Gastroesophageal sphincter (tissue), 4 donors: ENCODE measurements around the gene SUCNR1. TPM values are rescaled to one million over a fixed set of nuclear protein-coding genes. Genes with fewer than 3 reads are reported as not detected.

ENCODE experiments used
- ATAC-seq: fragments of 150-250 bp; one replicate; pipeline ENCODE4 v1.9.1; 2016; ENCODE audit warnings: mild to moderate bottlenecking, moderate library complexity
- H3K27ac ChIP-seq, 4 donors: fragments of 200-600 bp; sonication (generic) in 3 of 4; 1 replicate in 3 of 4; 2 replicates in 1 of 4; pipeline ENCODE4 v1.5.1; 2016 to 2019
- H3K27me3 ChIP-seq: fragments of 200-600 bp; sonication (generic); one replicate; pipeline ENCODE4 v1.5.1; 2019
- H3K36me3 ChIP-seq, 2 donors: fragments of 200-600 bp; sonication (generic); one replicate each; pipeline ENCODE4 v1.5.1; 2019; ENCODE audit warnings: control low read depth in 1 of 2
- H3K4me1 ChIP-seq, 3 donors: fragments of 200-600 bp; sonication (generic); 1 replicate in 2 of 3; 2 replicates in 1 of 3; pipeline ENCODE4 v1.5.1; 2016 to 2019; ENCODE audit warnings: control low read depth in 2 of 3
- H3K4me3 ChIP-seq, 2 donors: fragments of 200-600 bp; sonication (generic); one replicate each; pipeline ENCODE4 v1.5.1; 2019; ENCODE audit warnings: mild to moderate bottlenecking in 1 of 2, moderate library complexity in 1 of 2
- H3K9me3 ChIP-seq, 3 donors: fragments of 200-600 bp; sonication (generic); one replicate each; pipeline ENCODE4 v1.5.1; 2017 to 2019; ENCODE audit warnings: control low read depth in 2 of 3
- EP300 ChIP-seq: sonication (generic); formaldehyde crosslinking; IDR thresholded peaks from one replicate; pipeline ENCODE4 v1.6.1; 2017; ENCODE audit warnings: antibody characterized with exemption, mild to moderate bottlenecking
- POLR2A ChIP-seq, 2 donors: fragments of 450-650 bp; IDR thresholded peaks; one replicate each; pipeline ENCODE4 v1.6.1; 2017; ENCODE audit warnings: antibody characterized with exemption in 2 of 2, mild to moderate bottlenecking in 2 of 2, moderate library complexity in 1 of 2
- POLR2AphosphoS5 ChIP-seq: sonication (generic); formaldehyde crosslinking; IDR thresholded peaks from one replicate; pipeline ENCODE4 v1.6.1; 2017; ENCODE audit warnings: antibody characterized with exemption
- WGBS, 2 donors: methylation state at CpG; one replicate each; pipeline ENCODE4 v1.1.5; 2018; ENCODE audit warnings: low coverage in 1 of 2; 5-methylcytosine and 5-hydroxymethylcytosine counted together
- total RNA-seq, 4 donors: library from RNA; depleted of rRNA; stranded (reverse); fragments of >200 nt; gene quantifications; one replicate each; pipeline ENCODE4 v1.1.0, GENCODE V29; 2016
- TF ChIP-seq, protein P1 (sequence below), 4 experiments: fragments of 200-600 bp in 2 of 4; fragments of 450-650 bp in 2 of 4; sonication (generic) in 1 of 4; IDR thresholded peaks; one replicate each; pipeline ENCODE4 v1.5.1; 2017 to 2019; ENCODE audit warnings: antibody characterized with exemption in 4 of 4, mild to moderate bottlenecking in 2 of 4, moderate library complexity in 2 of 4

Gene SUCNR1
- total RNA-seq, 4 donors from 2014 or later: 0.12 to 0.74 (median 0.13) TPM; not detected in 1

DNA sequence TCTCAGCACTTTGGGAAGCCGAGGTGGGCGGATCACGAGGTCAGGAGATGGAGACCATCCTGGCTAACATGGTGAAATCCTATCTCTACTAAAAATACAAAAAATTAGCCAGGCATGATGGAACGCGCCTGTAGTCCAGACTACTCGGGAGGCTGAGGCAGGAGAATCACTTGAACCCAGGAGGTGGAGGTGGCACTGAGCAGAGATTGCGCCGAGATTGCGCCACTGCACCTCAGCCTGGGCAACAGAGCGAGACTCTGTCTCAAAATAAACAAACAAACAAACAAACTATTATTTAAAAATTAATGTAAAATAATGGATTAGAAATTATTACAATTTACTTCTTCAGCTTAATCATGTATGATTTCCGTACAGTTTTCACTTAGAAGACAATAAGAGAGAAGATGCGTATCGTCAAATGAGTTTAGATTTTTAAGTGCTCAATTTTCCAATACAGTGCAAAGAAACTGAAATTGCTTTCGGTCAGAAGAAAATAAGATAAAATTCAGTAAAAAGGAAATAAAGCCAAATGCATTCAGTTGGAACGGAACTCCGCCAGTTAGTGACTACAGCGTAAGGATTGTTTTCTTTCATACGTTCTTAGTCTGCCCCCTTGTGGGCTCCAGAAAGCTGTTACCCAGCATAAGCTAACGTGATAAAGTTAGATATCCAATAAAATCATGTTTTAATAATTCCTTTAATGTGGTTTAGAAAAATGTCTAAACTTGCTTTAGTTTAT lies 34.7 kb upstream of the SUCNR1 start:
- peak; percentile 78 for ATAC-seq

DNA sequence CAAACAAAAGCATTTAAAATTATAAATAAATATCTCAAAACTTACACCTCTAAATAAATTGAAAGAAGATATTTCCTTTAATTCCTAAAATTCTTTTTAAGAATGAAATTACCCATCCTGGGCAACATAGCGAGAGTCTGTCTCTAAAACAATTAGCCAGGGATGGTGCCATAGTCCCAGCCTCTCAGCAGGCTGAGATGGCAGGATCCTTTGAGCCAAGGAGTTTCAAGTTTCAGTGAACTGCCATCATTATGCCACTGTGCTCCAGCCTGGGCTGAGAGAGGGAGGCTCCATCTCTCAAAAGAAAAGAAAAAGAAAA lies 34.2 kb upstream of the SUCNR1 start:
- no peaks in the 10 kb centered on the region for H3K36me3 ChIP-seq
- H3K27me3 ChIP-seq: no peaks in the 10 kb centered on the region
- 80% methylated on average over 1 of the region's 1 CpG for WGBS, 2 donors
- no peak overlapping the region for H3K27ac ChIP-seq
- peaks cover 4 to 18% (median 4%) of the 10 kb centered on the region in 3 donors for H3K4me1 ChIP-seq
- ATAC-seq: no peak
- H3K4me3 ChIP-seq: no peak overlapping the region
- H3K9me3 ChIP-seq: no peaks in the 10 kb centered on the region
- TF ChIP-seq, protein P1, sequence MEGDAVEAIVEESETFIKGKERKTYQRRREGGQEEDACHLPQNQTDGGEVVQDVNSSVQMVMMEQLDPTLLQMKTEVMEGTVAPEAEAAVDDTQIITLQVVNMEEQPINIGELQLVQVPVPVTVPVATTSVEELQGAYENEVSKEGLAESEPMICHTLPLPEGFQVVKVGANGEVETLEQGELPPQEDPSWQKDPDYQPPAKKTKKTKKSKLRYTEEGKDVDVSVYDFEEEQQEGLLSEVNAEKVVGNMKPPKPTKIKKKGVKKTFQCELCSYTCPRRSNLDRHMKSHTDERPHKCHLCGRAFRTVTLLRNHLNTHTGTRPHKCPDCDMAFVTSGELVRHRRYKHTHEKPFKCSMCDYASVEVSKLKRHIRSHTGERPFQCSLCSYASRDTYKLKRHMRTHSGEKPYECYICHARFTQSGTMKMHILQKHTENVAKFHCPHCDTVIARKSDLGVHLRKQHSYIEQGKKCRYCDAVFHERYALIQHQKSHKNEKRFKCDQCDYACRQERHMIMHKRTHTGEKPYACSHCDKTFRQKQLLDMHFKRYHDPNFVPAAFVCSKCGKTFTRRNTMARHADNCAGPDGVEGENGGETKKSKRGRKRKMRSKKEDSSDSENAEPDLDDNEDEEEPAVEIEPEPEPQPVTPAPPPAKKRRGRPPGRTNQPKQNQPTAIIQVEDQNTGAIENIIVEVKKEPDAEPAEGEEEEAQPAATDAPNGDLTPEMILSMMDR (IDR thresholded peaks at IDR 0.05): no peak
- no peak for TF ChIP-seq EP300
- TF ChIP-seq POLR2AphosphoS5: no peak
- no peak for TF ChIP-seq POLR2A (IDR thresholded peaks at IDR 0.05)

More for the DNA sequence above, 34.7 kb upstream of the SUCNR1 start:
- WGBS, 2 donors: 45 to 56% methylated on average over 16 to 17 of the region's 19 CpGs
- H3K4me1 ChIP-seq: peaks cover 4 to 18% (median 4%) of the 10 kb centered on the region in 3 donors
- no peak overlapping the region for H3K27ac ChIP-seq
- no peaks in the 10 kb centered on the region for H3K36me3 ChIP-seq
- no peak for TF ChIP-seq POLR2A (IDR thresholded peaks at IDR 0.05)
- TF ChIP-seq EP300: no peak
- TF ChIP-seq, protein P1 (IDR thresholded peaks at IDR 0.05): peak; percentile 56 to 82 (median 79)
- no peak for TF ChIP-seq POLR2AphosphoS5
- no peaks in the 10 kb centered on the region for H3K9me3 ChIP-seq
- peak overlapping the region; percentile 24 to 35 for H3K4me3 ChIP-seq
- H3K27me3 ChIP-seq: no peaks in the 10 kb centered on the region

DNA sequence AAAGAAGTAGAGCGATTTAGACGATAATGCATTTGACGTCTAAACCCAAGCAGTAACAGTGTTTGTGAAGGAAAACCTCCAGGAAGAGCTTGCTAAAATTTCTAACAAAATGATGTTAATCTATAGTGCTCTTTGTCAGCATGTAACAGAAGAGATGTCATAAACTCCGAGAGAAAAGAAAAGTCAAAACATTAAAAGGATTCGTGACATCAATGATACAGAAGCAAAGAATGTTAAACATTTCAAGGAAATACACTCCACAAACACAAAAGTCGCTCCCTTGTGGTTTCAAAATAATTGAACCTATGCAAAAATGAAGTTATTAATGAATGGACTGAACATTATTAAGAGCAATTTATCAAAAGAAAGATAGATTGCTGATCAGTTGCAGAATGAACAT lies 31.6 kb upstream of the SUCNR1 start:
- H3K27me3 ChIP-seq: no peaks in the 10 kb centered on the region
- no peak overlapping the region for H3K4me3 ChIP-seq
- TF ChIP-seq POLR2AphosphoS5: no peak
- no peak for TF ChIP-seq POLR2A (IDR thresholded peaks at IDR 0.05)
- no peak for TF ChIP-seq EP300
- TF ChIP-seq, protein P1 (IDR thresholded peaks at IDR 0.05): no peak
- no peaks in the 10 kb centered on the region for H3K36me3 ChIP-seq
- WGBS, 2 donors: 88 to 90% methylated on average over 6 of the region's 6 CpGs
- no peak for ATAC-seq
- H3K9me3 ChIP-seq: no peaks in the 10 kb centered on the region
- peaks cover 0 to 6% (median 4%) of the 10 kb centered on the region in 3 donors for H3K4me1 ChIP-seq
- H3K27ac ChIP-seq: no peak overlapping the region

DNA sequence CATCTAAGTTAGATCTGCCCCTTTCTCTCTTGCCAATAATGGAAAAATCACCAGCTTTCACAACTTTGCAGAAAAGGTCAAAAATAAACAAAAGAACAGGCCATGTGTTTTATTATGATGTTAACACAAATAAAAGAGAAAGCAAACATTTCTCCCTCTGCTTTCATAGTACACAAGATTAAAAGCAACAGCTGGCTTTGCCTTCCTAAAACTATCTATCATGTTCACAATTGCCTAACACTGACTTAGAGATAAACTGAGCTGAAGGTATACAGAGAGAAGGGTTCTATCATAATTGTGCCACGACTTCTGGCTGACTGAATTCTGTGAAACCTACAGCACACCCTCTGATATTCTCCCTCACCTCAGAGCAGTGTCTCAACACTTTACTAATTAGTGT lies 30.2 kb upstream of the SUCNR1 start:
- no peaks in the 10 kb centered on the region for H3K36me3 ChIP-seq

More for the DNA sequence above, 30.2 kb upstream of the SUCNR1 start:
- no peaks in the 10 kb centered on the region for H3K4me1 ChIP-seq
- H3K27me3 ChIP-seq: no peaks in the 10 kb centered on the region
- no peak for ATAC-seq
- H3K27ac ChIP-seq: no peak overlapping the region
- TF ChIP-seq POLR2A (IDR thresholded peaks at IDR 0.05) (no peak), EP300 (no peak), POLR2AphosphoS5 (no peak)
- TF ChIP-seq, protein P1 (IDR thresholded peaks at IDR 0.05): no peak
- no peak overlapping the region for H3K4me3 ChIP-seq
- no peaks in the 10 kb centered on the region for H3K9me3 ChIP-seq
- 21 to 31% methylated on average over 1 of the region's 1 CpG for WGBS, 2 donors
